OCI-LY1 (cell line): ENCODE results near the gene MGRN1.

Experiments
- H2AFZ ChIP-seq: fragments of 200-600 bp; sonication (generic), shearing (Covaris generic); 2 replicates; pipeline ENCODE4 v1.6.0; 2014; ENCODE audit warnings: antibody characterized with exemption, mild to moderate bottlenecking, low read length
- H3F3A ChIP-seq: fragments of 200-600 bp; sonication (generic), shearing (Covaris generic); 2 replicates; pipeline ENCODE4 v1.6.0; 2014; ENCODE audit warnings: mild to moderate bottlenecking, antibody characterized with exemption, low read length, moderate library complexity; ENCODE audit not compliant: insufficient read depth
- H3K27ac ChIP-seq: fragments of 200-600 bp; sonication (generic); 2 replicates; pipeline ENCODE4 v1.5.1; 2014; ENCODE audit warnings: low read length, mixed run types, mild to moderate bottlenecking, low read depth; ENCODE audit not compliant: poor library complexity, severe bottlenecking
- H3K27me3 ChIP-seq: fragments of 200-600 bp; sonication (generic); 2 replicates; pipeline ENCODE4 v1.6.0; 2014; ENCODE audit warnings: antibody characterized with exemption, mild to moderate bottlenecking, low read length, moderate library complexity; ENCODE audit not compliant: insufficient read depth
- H3K36me3 ChIP-seq: fragments of 200-600 bp; sonication (generic); 2 replicates; pipeline ENCODE4 v1.6.1; 2014; ENCODE audit warnings: mild to moderate bottlenecking, antibody characterized with exemption, low read length, moderate library complexity, mixed read lengths; ENCODE audit not compliant: insufficient read depth
- H3K4me1 ChIP-seq: fragments of 200-600 bp; sonication (generic); 2 replicates; pipeline ENCODE4 v1.5.1; 2014; ENCODE audit warnings: mild to moderate bottlenecking, low read length, moderate library complexity; ENCODE audit not compliant: insufficient read depth, severe bottlenecking
- H3K4me2 ChIP-seq: fragments of 200-600 bp; sonication (generic), shearing (Covaris generic); 2 replicates; pipeline ENCODE4 v1.6.1; 2014; ENCODE audit warnings: low read length
- H3K4me3 ChIP-seq: fragments of 200-600 bp; sonication (generic); 2 replicates; pipeline ENCODE4 v1.5.1; 2014; ENCODE audit warnings: low read length, low read depth, mild to moderate bottlenecking, mixed read lengths; ENCODE audit not compliant: poor library complexity, severe bottlenecking
- H3K79me2 ChIP-seq: fragments of 200-600 bp; shearing (Covaris generic); 2 replicates; pipeline ENCODE4 v1.6.1; 2016; ENCODE audit warnings: mixed run types, low read length, mixed read lengths; ENCODE audit not compliant: insufficient read depth
- H3K9ac ChIP-seq: fragments of 200-600 bp; sonication (generic), shearing (Covaris generic); 2 replicates; pipeline ENCODE4 v1.6.1; 2014; ENCODE audit warnings: mild to moderate bottlenecking, low read length, mixed read lengths
- H3K9me2 ChIP-seq: fragments of 200-600 bp; sonication (generic), shearing (Covaris generic); 2 replicates; pipeline ENCODE4 v1.6.1; 2014; ENCODE audit warnings: low read depth, mild to moderate bottlenecking, low read length, mixed read lengths
- H3K9me3 ChIP-seq: fragments of 200-600 bp; shearing (Covaris generic); 2 replicates; pipeline ENCODE4 v1.6.1; 2014; ENCODE audit warnings: low read length, mixed read lengths
- H4K20me1 ChIP-seq: fragments of 200-600 bp; sonication (generic), shearing (Covaris generic); 2 replicates; pipeline ENCODE4 v1.6.0; 2016; ENCODE audit warnings: mild to moderate bottlenecking, low read length; ENCODE audit not compliant: insufficient read depth
- EZH2 ChIP-seq: fragments of 200-600 bp; sonication (generic), shearing (Covaris generic); IDR thresholded peaks from 2 replicates; pipeline ENCODE4 v1.8.0; 2017; ENCODE audit warnings: borderline replicate concordance, mixed run types, mild to moderate bottlenecking, antibody characterized with exemption, low read length, moderate library complexity, mixed read lengths
- TF ChIP-seq, protein P1 (sequence below): fragments of 200-600 bp; sonication (generic), shearing (Covaris generic); IDR thresholded peaks from 2 replicates; pipeline ENCODE4 v1.5.1; 2017; ENCODE audit warnings: mild to moderate bottlenecking, antibody characterized with exemption, low read length, moderate library complexity, mixed read lengths

Gene MGRN1

DNA sequence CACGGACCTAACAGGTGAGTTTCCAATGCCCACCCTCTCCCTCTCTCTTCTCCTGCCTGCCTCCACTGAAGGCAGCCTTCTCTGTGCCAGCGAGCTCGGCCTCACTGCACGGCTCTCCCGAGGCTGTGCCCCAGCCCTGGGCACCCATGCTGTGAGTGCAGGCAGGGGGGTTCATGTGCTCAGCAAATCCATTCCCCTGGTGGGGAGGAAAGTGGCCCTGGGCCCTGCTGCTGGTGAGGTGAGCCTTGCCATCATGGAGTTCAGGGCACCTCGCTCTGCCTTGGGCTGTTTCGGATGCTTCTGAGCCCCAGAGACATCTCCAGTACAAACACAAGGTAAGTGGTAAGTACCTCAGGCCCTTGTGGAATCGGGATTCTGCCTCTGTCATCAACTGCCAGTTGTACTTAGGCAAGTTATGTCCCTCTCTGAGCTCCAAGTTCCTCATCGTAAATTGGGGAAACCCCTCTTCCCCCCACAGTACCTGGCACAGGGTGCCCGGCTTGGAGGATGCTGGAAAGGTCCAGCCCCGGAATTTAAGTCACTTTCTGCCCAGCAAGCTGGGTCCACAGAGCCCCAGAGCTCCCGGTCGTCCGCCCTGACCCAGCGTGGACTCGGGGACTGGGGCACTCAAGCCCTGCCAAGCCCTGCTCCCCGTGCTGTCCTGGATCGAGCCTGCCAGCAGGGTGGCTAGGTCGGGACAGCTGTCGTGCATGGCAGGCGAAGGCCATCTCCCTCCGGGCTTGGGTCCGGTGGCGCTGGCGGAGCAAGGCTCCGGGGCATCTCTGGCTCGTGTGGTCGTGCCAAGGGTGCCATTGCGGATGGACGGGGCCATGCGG, 68.1 kb downstream of the MGRN1 start:
- Histone ChIP-seq H4K20me1 (no peaks in the 10 kb centered on the region), H3K27ac (no peak overlapping the region), H3K4me3 (peak overlapping the region; percentile 85), H3F3A (no peaks in the 10 kb centered on the region; the same call in 1 of the 2 replicates), H3K4me1 (peaks cover 21% of the 10 kb centered on the region), H3K79me2 (no peaks in the 10 kb centered on the region), H2AFZ (no peak overlapping the region), H3K4me2 (peak overlapping the region; percentile 91), H3K9me2 (no peaks in the 10 kb centered on the region), H3K27me3 (no peaks in the 10 kb centered on the region), H3K9me3 (no peaks in the 10 kb centered on the region), H3K9ac (peak overlapping the region; percentile 73), H3K36me3 (peaks cover 25% of the 10 kb centered on the region; the same call in 1 of the 2 replicates)
- TF ChIP-seq, protein P1, sequence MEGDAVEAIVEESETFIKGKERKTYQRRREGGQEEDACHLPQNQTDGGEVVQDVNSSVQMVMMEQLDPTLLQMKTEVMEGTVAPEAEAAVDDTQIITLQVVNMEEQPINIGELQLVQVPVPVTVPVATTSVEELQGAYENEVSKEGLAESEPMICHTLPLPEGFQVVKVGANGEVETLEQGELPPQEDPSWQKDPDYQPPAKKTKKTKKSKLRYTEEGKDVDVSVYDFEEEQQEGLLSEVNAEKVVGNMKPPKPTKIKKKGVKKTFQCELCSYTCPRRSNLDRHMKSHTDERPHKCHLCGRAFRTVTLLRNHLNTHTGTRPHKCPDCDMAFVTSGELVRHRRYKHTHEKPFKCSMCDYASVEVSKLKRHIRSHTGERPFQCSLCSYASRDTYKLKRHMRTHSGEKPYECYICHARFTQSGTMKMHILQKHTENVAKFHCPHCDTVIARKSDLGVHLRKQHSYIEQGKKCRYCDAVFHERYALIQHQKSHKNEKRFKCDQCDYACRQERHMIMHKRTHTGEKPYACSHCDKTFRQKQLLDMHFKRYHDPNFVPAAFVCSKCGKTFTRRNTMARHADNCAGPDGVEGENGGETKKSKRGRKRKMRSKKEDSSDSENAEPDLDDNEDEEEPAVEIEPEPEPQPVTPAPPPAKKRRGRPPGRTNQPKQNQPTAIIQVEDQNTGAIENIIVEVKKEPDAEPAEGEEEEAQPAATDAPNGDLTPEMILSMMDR = no peak
- no peak for TF ChIP-seq EZH2

DNA sequence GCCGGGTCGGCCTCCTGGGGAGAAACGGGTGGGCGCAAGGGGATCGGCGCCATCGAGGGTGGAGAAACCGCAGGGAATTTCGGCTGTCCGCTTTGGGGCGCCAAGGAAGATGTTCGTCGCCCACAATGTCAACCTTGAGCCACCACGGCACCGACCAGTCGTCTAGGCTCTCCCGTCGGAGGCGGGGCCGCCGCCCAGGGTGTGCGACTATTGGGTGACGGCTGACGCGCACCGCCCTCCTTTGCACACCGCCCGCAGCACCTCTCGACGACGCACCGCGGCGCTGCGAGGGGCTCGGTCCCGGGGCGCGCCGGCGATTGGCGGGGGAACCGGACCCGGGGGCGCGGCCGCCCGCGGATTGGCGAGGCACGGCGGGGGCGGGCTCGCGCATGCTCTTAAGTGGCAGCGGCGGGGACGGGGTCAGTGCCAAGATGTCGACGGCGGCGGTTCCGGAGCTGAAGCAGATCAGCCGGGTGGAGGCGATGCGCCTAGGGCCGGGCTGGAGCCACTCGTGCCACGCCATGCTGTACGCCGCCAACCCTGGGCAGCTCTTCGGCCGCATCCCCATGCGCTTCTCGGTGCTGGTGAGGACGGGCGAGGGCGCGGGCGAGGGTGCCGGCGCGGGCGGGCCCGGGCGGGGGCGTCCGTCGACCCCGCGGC, 68.8 kb downstream of the MGRN1 start, which contains the start of gene NUDT16L1:
NUDT16L1 (plus strand) TSS at position 267 of the 660 bp plus-strand sequence; CDS start at position 432, 165 bp downstream.
- H2AFZ ChIP-seq = no peak within 1 kb of the TSS
- H3K27ac ChIP-seq = peak within 1 kb of the TSS; percentile 28

DNA sequence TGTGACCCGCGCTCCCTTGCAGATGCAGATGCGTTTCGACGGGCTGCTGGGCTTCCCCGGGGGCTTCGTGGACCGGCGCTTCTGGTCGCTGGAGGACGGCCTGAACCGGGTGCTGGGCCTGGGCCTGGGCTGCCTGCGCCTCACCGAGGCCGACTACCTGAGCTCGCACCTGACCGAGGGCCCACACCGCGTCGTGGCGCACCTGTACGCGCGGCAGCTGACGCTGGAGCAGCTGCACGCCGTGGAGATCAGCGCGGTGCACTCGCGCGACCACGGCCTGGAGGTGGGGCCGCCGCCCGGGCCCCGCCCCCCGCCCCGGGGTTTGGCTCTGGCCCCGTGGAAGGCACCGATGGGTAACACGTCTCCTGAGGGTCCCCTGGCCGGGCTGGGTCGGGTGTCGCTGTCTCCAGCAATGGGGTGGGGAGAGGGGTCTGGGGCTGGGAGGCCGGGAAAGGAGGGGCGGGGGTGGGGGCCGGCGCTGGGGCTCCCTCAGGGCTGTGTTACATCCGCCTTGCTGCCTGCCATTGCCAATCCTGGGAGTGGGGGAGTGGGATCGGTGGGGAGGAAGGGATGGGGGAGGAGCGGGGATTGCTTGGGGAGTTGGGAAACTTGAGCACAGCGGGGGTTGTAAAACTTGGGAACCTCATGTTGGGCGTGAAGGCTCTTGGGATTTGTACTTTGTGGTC, 69.5 kb downstream of the MGRN1 start:
- H3K9me2 ChIP-seq = no peaks in the 10 kb centered on the region
- H3K36me3 ChIP-seq = peaks cover 35% of the 10 kb centered on the region; the same call in 1 of the 2 replicates
- H3K4me3 ChIP-seq = peak overlapping the region; percentile 85
- H3K27ac ChIP-seq = peak overlapping the region; percentile 28
- H3K27me3 ChIP-seq = no peaks in the 10 kb centered on the region
- TF ChIP-seq EZH2 = no peak
- TF ChIP-seq, protein P1 = peak; percentile 3; the same call in 1 of the 2 replicates
- no peaks in the 10 kb centered on the region for H3K79me2 ChIP-seq
- no peak overlapping the region for H2AFZ ChIP-seq
- no peaks in the 10 kb centered on the region for H3K9me3 ChIP-seq
- H3K4me2 ChIP-seq = peak overlapping the region; percentile 77
- H3F3A ChIP-seq = no peaks in the 10 kb centered on the region; the same call in 1 of the 2 replicates
- H3K4me1 ChIP-seq = peaks cover 21% of the 10 kb centered on the region
- no peaks in the 10 kb centered on the region for H4K20me1 ChIP-seq
- H3K9ac ChIP-seq = peak overlapping the region; percentile 85

More for the DNA sequence above, 68.8 kb downstream of the MGRN1 start, which contains the start of gene NUDT16L1:
- Histone ChIP-seq H4K20me1 (no peaks in the 10 kb centered on the region), H3K9ac (peak within 1 kb of the TSS; percentile 85), H3K27me3 (no peaks in the 10 kb centered on the region), H3F3A (no peaks in the 10 kb centered on the region; the same call in 1 of the 2 replicates), H3K79me2 (no peaks in the 10 kb centered on the region), H3K4me3 (peak within 1 kb of the TSS; percentile 85), H3K9me2 (no peaks in the 10 kb centered on the region), H3K9me3 (no peaks in the 10 kb centered on the region), H3K36me3 (peaks cover 31% of the 10 kb centered on the region; the same call in 1 of the 2 replicates), H3K4me2 (peak within 1 kb of the TSS; percentile 91), H3K4me1 (peaks cover 21% of the 10 kb centered on the region)
- TF ChIP-seq EZH2 = no peak
- TF ChIP-seq, protein P1 = peak; percentile 14; the same call in 1 of the 2 replicates
